Right kidney (tissue), 1 donor: ENCODE data around the gene BCL2A1.
"Not testable (repeated sequence)": the region's sequence is repeated elsewhere in the genome, so short reads cannot be mapped to it uniquely, and the experiment has no call there.

Experiments used
- DNase-seq: peaks from one replicate; pipeline ENCODE4 v3.0.0-alpha.2; 2016

Gene BCL2A1

DNA sequence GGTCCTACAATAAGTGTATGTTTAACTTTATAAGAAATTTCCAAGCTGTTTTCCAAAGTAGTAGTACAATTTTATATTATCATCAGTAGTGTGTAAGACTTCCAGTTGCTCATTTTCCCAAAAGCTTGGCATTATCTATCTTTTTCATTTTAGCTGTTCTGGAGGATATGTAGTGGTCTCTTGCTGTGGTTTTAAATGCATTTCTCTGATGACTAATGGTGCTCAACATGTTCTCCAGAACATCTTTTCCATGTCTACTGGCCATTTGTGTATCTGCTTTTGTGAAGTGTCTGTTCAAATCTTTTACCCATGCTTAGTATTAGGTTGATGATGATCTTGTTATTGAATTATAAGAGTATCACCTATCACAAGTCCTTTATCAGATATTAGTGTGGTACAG is 13.3 kb downstream of the BCL2A1 start:
- DNase-seq = no peak

DNA sequence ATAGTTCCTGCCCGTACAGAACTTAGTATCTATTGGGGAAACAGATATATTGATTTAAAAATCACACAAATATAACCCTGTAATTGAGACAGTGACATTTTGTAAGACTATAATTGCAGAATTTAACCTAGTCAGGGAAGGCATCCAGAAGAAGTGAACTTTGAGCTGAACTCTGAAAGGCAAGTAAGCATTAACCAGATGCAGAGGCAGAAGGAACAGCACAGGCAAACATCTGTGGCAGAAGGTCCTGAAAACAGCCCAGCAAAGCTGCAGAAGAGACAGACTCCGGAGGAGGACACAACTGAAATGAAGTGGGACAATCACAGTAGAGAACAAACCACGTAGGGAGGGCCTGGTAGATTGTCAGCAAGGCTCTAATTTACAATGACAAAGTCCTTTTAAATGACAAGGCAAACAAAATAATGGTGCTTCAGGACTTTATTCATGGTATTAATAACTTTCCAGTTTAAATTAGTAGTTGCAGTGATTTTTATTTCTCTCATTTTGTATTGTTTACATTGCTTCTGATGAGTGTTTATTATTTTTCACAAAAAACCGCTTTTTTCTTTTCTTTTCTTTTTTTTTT is 14.5 kb downstream of the BCL2A1 start:
- no peak for DNase-seq

DNA sequence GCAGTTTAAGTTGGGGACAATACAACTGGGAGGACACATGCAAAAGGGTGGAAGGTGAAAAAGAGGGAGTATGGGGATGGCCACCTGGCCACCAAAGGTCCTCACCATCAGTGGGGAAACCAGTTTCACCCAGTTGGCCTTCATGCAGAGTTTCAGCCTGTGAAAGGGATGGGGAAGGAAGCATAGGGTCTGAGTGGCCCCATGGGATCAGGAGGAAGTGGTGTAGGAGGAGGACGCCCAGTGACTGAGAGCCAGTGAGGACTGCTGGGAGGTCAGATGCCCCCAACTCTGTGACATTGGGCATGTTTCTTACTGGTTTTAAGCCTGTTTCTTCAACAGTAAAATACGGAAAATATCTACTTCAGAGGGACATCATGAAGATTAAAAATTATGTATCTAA is 16.3 kb downstream of the BCL2A1 start:
- DNase-seq = no peak

GRCh38 chr15:79953951-79954444 is 17.0 kb downstream of the BCL2A1 start:
- DNase-seq = no peak

DNA sequence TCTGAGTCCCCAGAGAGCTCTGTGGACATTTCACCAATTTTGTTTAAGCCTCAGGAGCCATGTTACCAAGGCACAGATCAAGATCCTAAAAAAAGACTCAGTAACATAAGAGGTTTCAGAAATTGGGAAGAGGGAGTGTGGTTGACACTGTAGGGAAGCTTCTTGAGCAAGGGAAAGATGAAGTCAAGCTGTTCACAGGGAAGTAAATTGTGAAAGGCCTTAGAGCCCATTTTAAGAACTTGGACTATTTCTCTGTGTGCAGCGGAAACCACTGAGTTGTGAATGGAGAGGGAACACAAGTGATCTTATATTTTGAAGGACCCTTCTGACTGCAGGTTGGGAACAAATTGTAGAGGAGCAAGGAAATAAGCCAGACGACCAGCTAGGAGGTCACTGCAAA is 18.7 kb downstream of the BCL2A1 start:
- no peak for DNase-seq

- DNase-seq = no peak
These were observed 20.7 kb downstream of the BCL2A1 start for GRCh38 chr15:79950247-79950646.

- no peak for DNase-seq
These were observed 22.2 kb downstream of the BCL2A1 start for GRCh38 chr15:79948761-79949160.

DNA sequence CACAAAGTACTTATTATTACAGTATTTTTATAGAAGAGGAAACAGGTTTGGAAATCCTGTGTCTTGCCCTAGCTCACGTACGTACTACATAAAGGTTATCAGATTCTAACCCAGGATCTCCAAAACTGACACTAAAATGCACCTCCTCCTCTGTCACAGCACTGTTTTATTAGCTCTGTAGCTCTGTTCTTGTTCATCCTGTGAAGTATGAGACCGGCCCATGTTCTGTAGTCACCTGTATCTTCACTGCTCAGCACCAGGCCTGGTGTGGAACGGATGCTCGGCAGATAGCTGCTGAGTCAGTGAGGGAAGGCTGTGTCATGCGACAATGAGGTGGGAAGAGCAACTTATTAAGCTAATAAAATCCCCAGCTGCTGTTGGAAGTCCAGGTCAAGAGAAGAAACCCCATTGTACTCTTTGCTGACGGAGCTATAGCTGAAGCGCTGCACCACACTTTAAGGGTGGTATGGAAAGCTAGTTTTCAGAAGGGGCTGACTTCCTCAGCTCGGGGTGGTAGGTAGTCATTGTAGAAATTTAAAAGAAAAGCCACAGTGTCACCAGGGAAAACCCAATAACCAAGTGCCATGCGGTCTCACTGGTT is 22.8 kb downstream of the BCL2A1 start:
- DNase-seq = no peak

- DNase-seq = no peak
These were observed 24.0 kb downstream of the BCL2A1 start for GRCh38 chr15:79947009-79947408.

DNA sequence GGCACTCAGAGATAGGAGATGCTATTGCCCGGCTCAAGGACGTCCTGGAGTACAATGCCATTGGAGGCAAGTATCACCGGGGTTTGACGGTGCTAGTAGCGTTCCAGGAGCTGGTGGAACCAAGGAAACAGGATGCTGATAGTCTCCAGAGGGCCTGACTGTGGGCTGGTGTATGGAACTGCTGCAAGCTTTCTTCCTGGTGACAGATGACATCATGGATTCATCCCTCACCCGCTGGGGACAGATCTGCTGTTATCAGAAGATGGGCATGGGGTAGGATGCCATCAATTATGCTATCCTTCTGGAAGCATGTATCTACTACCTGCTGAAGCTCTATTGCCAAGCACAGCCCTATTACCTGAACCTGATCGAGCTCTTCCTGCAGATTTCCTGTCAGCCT is 26.4 kb downstream of the BCL2A1 start:
- DNase-seq = no peak

- DNase-seq = no peak
These were observed 27.2 kb downstream of the BCL2A1 start for GRCh38 chr15:79943820-79944219.

DNA sequence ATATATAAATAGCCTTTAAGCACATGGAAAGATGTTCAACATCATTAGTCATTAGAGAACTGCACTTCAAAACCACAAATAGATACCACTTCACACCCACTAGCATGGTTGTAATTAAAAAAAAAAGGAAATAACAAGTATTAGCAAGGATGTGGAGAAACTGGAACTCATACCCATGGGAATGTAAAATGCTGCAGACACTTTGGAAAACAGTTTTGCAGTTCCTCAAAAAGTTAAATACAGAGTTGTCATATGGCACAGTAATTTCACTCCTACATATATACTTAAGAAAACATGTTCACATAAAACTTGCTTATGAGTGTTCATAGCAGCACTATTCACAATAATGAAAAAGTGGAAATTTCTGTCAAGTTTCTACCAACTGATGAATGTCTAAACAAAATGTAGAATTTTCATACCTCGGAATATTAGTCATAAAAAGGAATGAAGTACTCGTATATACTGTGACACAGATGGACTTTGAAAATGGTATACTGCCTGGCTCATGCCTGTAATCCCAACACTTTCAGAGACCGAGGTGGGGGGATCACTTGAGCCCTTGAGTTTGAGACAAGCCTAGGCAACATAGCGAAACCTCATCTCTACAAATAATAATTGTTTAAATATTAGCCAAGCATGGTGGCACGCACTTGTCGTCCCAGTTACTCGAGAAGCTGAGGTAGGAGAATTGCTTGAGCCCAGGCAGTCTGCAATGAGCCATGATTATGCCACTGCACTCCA is 28.1 kb downstream of the BCL2A1 start:
- DNase-seq = no peak

- DNase-seq = no peak
These were observed 31.6 kb downstream of the BCL2A1 start for GRCh38 chr15:79939399-79939798.

DNA sequence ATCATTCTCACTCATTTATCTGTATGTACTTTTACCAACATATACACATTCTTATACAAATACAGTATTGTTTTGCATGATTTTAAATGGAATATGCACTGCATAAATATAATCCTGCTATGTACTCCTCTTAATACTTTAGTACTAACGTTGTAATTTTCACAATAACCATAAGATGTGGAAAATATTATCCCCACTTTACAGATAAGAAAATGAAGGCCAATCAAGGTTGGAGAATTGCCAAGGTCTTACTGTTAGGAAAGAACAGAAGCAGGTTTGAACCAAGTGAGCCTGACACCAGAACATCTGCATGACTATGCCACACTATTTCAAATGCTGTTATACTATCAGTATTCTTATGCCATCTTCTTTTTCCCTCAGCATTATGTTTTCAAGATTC is 32.9 kb downstream of the BCL2A1 start:
- DNase-seq = no peak

- DNase-seq = peak; percentile 19
These were observed 35.3 kb downstream of the BCL2A1 start for GRCh38 chr15:79935556-79936201.

DNA sequence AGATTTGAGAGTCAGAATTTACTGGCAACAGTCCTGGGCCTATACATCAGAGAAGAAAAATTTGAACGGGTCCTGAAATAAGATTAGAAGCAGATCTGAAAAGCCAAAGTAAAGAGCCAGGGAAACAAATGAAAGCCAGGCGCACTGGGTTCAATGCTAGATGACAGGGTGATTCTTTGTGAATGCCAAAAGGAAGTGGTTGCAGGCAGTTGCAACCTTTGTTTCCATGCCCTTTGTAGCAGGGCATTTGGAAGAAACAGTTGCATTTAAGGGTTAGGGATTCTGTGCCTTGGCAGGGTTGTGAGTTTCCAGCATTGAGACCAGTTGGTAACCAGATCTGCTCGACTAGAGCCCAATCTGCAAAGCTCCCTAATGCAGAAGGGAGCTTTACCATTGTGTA is 37.8 kb downstream of the BCL2A1 start:
- no peak for DNase-seq

DNA sequence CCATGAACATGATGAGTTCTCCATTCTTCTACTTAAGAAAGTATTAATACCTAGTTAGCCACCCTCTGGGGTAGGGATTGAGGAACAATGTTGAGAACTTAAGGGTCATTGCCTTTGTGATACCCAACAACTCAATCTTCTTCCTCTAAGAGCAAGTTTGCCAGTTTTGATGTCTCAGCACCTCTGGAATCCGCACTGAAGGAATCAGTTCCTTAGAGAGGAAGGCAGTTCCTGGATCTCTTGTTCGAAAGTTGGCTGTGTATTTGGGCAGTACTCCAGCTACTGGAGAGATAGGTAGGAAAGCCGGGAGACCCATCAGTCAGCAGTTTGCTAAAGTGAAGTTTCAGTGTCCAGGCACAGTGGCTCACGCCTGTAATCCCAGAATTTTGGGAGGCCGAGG is 38.5 kb downstream of the BCL2A1 start:
- DNase-seq = no peak

DNA sequence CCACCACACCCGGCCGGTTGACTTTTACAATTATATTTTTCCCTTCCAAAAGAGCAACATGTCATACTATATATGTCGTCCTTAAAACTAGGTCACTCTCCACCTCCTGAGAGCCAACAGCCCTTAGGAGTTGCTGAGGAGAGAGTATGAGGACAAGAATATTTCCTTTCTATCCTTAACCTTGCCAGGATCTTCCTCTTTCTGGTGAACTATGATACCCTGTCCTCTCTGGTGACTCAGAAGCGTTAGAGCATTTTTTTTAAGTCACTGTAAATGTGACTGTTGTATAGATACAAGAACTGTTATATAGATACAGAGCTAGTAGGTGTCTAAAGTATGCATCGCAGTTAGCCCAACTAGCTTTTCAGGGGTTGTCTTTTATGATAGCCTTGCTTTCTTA is 40.5 kb downstream of the BCL2A1 start:
- no peak for DNase-seq

- no peak for DNase-seq
These were observed 41.6 kb downstream of the BCL2A1 start for GRCh38 chr15:79929412-79929811.

GRCh38 chr15:79926116-79926515 is 44.9 kb downstream of the BCL2A1 start:
- DNase-seq = not testable (repeated sequence)

- DNase-seq = no peak
These were observed 46.6 kb downstream of the BCL2A1 start for GRCh38 chr15:79924379-79924778.

DNA sequence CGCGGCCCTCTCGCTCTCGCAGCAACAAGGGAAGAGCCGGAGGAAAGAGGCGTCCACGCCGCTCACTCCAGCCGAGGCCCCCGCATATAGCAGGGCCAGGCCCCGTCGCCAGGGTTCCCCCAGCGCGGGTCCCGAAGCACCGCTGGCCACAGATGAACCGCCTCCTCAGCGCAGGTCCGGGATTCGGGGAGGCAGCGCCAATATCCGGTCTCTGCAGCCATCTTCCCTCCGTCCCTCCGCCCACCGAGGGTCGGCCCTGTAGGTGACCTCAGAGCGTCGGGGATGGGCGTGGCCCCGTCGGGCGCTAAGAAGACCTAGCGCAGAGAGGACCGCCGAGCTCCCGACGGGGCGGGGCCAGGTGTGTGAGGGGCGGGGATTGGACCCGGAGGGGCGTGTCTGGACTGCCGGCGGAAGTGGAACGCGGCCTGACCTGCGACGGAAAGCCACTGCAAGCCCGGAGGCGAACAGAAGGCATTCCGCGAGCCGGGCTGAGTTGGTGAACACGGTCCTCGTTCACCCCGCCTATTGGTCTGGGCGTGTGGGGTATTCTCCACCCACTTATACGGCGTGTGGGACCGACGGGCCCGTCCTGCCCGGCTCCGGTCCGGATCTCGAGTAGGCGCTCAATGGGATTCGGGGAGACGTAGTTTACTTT is 47.4 kb downstream of the BCL2A1 start:
- peak; percentile 96 for DNase-seq

GRCh38 chr15:79923079-79923514 is 47.9 kb downstream of the BCL2A1 start:
- no peak for DNase-seq
